Right atrium auricular region (tissue), 2 donors: ENCODE measurements around the gene CNTN4. TPM values are rescaled to one million over a fixed set of nuclear protein-coding genes. Genes with fewer than 3 reads are reported as not detected.

ENCODE experiments used
- DNase-seq: peaks from one replicate; pipeline ENCODE4 v3.0.0-alpha.2; 2019; ENCODE audit warnings: low spot score
- H3K27ac ChIP-seq, 2 donors: fragments of 200-600 bp; sonication (generic); 1 replicate in 1 of 2; 2 replicates in 1 of 2; pipeline ENCODE4 v1.5.1; 2016 to 2019
- H3K27me3 ChIP-seq, 2 donors: fragments of 200-600 bp; sonication (generic); one replicate each; pipeline versions ENCODE4 v1.5.1 to v1.6.0; 2017 to 2019
- H3K36me3 ChIP-seq: fragments of 200-600 bp; sonication (generic); one replicate; pipeline ENCODE4 v1.5.1; 2016
- H3K4me1 ChIP-seq, 2 donors: fragments of 200-600 bp; sonication (generic); one replicate each; pipeline versions ENCODE4 v1.5.1 to v1.6.0; 2017 to 2019
- H3K4me3 ChIP-seq, 2 donors: fragments of 200-600 bp; sonication (generic); 1 replicate in 1 of 2; 2 replicates in 1 of 2; pipeline ENCODE4 v1.5.1; 2017 to 2019; ENCODE audit warnings: mild to moderate bottlenecking in 1 of 2, moderate library complexity in 1 of 2
- H3K9me3 ChIP-seq, 2 donors: fragments of 200-600 bp; sonication (generic); one replicate each; pipeline ENCODE4 v1.5.1; 2019
- CTCF ChIP-seq, 2 donors: fragments of 200-600 bp; sonication (generic); IDR thresholded peaks; one replicate each; pipeline ENCODE4 v1.5.1; 2019; ENCODE audit warnings: antibody characterized with exemption in 2 of 2
- total RNA-seq, 2 donors: library from RNA; depleted of rRNA; stranded (reverse); fragments of >200 nt; gene quantifications; one replicate each; pipeline ENCODE4 v1.1.0, GENCODE V29; 2016

Gene CNTN4
- total RNA-seq, 2 donors from 2014 or later = 5.3 to 5.7 TPM

GRCh38 chr3:2862366-2862765 is 763.7 kb downstream of the CNTN4 start:
- TF ChIP-seq CTCF (IDR thresholded peaks at IDR 0.05) = no peak
- Histone ChIP-seq H3K27ac (no peak overlapping the region), H3K9me3 (no peaks in the 10 kb centered on the region), H3K4me3 (no peak overlapping the region), H3K27me3 (no peaks in the 10 kb centered on the region), H3K4me1 (no peaks in the 10 kb centered on the region), H3K36me3 (no peaks in the 10 kb centered on the region)
- DNase-seq = no peak

- no peak for DNase-seq
- Histone ChIP-seq H3K27me3 (no peaks in the 10 kb centered on the region), H3K36me3 (no peaks in the 10 kb centered on the region), H3K4me1 (no peaks in the 10 kb centered on the region), H3K9me3 (no peaks in the 10 kb centered on the region), H3K4me3 (no peak overlapping the region), H3K27ac (no peak overlapping the region)
- TF ChIP-seq CTCF (IDR thresholded peaks at IDR 0.05) = no peak
These were observed 764.5 kb downstream of the CNTN4 start for GRCh38 chr3:2863127-2863526.

- no peaks in the 10 kb centered on the region for H3K9me3 ChIP-seq
- no peaks in the 10 kb centered on the region for H3K4me1 ChIP-seq
- no peaks in the 10 kb centered on the region for H3K27me3 ChIP-seq
- no peak overlapping the region for H3K4me3 ChIP-seq
- no peak for TF ChIP-seq CTCF (IDR thresholded peaks at IDR 0.05)
- DNase-seq = no peak
- H3K36me3 ChIP-seq = no peaks in the 10 kb centered on the region
- no peak overlapping the region for H3K27ac ChIP-seq
These were observed 771.2 kb downstream of the CNTN4 start for GRCh38 chr3:2869905-2870304.

- Histone ChIP-seq H3K9me3 (no peaks in the 10 kb centered on the region), H3K27ac (peak overlapping the region in 1 of 2 donors; percentile 23), H3K4me1 (no peaks in the 10 kb centered on the region), H3K36me3 (no peaks in the 10 kb centered on the region), H3K27me3 (no peaks in the 10 kb centered on the region), H3K4me3 (no peak overlapping the region)
- TF ChIP-seq CTCF (IDR thresholded peaks at IDR 0.05) = no peak
- no peak for DNase-seq
These were observed 772.2 kb downstream of the CNTN4 start for GRCh38 chr3:2870724-2871333.

- TF ChIP-seq CTCF (IDR thresholded peaks at IDR 0.05) = no peak
- Histone ChIP-seq H3K4me1 (no peaks in the 10 kb centered on the region), H3K9me3 (no peaks in the 10 kb centered on the region), H3K36me3 (no peaks in the 10 kb centered on the region), H3K27me3 (no peaks in the 10 kb centered on the region), H3K4me3 (no peak overlapping the region), H3K27ac (no peak overlapping the region)
- no peak for DNase-seq
These were observed 774.2 kb downstream of the CNTN4 start for GRCh38 chr3:2872884-2873283.

- no peaks in the 10 kb centered on the region for H3K4me1 ChIP-seq
- H3K4me3 ChIP-seq = no peak overlapping the region
- H3K27me3 ChIP-seq = no peaks in the 10 kb centered on the region
- no peak for TF ChIP-seq CTCF (IDR thresholded peaks at IDR 0.05)
- H3K27ac ChIP-seq = no peak overlapping the region
- no peaks in the 10 kb centered on the region for H3K36me3 ChIP-seq
- DNase-seq = no peak
- no peaks in the 10 kb centered on the region for H3K9me3 ChIP-seq
These were observed 775.3 kb downstream of the CNTN4 start for GRCh38 chr3:2873986-2874385.
